Activated CD8-positive, alpha-beta memory T cell treated with anti-CD3 and anti-CD28 coated beads, Interleukin-2, amount 50 U/mL, for 48 hours (primary cell): ENCODE results near the gene MAP6.
"Not testable (repeated sequence)": the region's sequence is repeated elsewhere in the genome, so short reads cannot be mapped to it uniquely, and the experiment has no call there.

Experiments used
- DNase-seq: peaks from one replicate; pipeline ENCODE4 v3.0.0-alpha.2; 2020

Gene MAP6

DNA sequence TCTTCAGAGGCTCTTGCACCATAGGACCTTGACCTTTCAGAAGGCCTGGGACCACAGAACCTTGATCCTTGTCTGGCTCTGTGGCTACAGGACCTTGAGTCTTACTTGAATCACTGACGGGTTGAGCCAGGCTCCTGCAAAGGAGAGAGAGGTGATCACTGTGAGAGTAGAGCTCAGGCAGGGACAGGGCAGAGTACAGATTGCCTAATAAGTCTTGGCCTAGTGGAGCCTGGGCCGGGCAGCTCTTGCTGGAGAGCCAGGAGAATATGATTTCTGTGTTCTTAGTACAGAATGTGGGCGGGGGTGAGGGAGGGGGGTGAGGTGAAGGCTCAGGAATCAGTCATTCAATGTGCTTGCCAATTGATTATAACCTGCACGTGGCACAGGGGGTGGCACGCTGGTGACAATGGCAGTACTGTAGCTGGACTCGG, 80.8 kb downstream of the MAP6 start:
- no peak for DNase-seq

DNA sequence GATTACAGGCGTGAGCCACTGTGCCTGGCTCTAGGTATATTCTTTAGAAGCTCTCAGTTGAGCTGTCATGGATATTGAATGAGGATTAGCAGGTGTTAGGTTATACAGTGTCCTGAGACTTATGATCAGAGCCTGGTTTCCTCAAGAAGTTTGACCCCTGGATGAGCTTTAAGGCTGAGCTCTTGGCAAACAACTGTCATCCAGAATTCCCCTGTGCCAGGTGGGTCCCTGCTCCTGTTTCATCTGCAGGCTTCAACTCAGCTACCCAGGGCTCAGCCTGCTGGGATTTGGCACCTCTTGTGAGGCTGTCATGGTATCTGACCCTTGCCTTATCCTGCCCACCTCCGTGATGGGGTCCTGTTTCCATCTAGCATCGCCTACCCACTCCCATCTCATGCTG, 82.4 kb downstream of the MAP6 start:
- no peak for DNase-seq

DNA sequence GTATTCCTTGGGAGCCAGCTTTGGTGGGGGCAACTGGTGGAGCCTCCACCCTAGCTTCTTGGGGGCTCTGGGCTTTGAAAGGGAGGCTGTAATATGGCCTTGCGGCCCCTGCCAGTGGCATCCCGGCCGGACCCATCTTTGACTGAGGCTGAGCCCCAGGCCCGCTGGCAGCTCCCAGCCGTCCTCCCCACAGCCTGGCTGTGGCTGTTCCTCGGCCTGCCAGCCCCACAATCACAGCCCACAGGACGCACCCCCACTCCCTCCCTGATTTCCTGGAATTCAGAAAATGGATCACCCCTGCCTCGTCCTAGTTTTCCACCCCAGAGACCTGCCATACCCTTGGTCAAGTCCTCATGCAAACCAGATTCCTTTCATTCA, 83.6 kb downstream of the MAP6 start:
- DNase-seq: no peak

DNA sequence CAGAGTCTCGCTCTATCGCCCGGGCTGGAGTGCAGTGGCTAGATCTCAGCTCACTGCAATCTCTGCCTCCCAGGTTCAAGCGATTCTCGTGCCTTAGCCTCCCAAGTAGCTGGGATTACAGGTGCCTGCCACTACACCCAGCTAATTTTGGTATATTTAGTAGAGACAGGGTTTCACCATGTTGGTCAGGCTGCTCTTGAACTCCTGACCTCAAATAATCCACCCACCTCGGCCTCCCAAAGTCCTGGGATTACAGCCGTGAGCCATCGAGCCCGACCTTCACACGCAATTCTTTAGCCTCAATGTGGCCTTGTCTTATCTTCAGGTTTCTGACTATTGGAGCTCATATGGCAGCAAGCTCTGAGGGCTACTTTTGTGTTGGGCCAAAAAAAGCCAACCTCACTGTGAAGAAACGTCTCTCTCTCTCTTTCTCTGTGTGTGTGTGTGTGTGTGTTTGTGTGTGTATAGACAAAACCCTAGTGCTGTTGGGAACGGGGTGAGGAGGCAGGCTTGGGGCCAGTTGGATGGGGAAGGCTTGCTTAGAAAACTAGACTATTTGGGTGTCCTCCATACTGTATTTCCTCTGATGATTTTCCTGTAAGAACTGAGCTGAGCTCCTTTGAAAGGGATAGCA, 84.1 kb downstream of the MAP6 start:
- DNase-seq: not testable (repeated sequence)

DNA sequence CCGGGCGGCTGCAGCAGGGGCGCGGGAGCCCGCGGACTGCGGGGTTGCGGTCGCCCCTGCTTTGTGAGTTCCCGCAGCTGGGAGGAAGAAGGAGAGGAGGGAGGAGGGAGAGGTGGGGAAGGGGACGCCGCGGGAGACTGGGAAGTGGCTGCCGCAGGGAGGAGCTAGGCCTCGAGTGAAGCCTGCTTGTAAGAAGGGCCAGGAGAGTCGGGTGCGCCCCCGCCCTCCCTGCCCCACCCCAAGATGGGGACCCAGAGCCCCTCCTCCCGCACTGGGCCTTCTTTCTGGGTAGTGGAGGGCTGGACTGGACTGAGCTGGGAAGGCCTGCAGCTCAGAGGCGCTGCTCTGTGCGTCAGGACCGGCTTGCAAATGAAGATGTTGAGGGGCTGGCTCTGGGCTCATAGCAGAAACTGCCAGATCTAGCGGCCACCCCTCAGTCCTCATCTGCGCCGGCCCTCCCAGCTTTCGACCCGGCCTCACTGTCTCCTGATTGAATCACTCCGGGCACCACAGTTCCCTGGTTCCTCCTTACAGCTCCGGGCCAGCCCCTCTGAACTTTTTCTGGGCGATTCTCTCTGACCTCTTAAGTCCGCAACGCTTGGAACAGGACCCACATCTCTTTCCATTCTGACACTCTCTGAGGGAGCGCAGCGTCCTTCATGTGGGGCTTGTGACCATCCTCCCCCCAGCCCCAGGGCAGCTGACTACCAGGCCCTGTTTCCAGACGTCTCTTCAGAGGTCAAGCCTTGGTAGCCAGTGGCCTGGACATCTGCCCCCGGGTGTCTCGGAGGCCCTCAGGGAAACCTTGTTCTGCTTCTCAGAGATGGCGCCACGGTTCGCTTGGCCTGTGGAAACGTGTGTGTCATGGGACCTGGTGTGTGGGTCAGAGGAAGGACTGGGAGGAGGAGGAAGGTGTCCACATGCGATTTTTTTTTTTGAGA, 84.8 kb downstream of the MAP6 start:
- no peak for DNase-seq

DNA sequence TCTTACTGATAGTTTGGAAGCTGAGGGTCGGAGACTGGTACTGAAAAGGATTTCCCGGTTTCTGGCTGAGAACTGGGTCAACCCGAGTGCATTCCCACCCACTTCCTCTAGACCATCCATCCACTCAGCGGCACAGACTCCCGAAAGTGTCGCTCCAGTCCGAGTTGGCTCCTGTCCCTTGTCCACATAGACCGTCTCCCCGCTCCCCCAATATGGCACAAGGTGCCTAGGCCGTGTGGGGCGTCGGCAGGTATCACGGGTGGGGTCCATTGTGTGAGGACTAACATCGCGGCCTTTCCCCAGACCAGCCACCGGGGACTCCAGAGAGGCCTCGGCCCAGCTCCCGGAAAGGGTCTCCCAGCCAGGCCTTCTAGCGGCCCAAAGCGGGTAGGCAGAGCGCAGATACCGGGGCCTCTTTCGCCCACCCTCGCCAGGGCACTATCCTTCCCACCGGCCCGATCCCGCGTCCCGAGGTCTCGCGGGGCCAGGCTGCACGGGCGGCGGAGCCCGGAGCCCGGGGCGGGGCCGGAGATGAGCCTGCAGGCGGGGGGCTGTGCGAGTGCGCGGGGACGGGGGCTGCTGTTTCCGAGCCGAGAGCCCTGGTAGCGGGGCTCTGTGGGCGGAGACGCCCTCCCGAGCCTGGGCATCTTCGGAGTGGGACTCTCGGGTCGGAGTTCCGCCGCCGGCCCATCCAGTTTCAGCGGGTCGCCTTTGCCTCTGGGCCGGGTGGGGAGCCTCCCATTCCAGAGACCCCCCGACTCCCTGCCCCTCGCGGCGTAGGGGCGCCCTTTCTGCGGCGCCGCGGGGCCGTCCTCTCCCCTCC, 85.7 kb downstream of the MAP6 start:
- DNase-seq: peak; percentile 71

DNA sequence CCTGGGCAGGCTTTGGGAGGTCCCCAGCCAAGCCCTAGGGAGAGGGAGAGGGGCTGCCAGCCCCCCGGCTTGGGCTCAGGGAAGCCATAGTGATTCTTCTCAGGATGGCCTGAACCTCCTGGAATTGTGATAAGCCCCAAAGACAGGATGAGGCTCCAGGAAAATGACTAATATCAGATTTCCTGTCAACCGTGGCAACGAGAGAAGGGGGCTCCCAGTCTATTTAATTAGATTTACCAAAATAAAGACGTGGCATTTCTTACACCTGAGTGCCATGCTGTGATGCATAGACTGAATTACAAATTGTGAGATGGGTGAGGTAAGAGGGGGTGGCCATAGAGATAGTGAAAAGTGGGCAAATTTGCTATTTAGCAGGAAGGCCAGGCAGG, 86.3 kb downstream of the MAP6 start:
- DNase-seq: no peak

DNA sequence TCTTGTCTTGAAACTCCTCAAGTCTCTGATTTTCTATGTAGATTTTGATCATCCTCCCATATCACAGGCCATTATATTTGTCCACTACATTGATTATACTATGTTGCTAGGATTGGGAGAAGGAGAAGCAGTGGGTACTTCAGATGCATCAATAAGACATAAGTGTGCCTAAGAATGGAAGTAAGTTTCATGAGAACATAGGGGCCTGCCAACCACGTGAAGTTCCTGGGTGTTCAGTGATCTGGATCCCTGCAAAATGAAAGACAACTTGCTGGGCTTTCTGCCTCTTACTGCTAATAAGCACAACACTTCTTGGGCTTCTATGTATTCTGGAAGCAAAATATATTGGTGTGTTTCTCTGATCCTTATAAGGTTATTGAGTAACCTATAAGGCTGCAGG, 89.0 kb downstream of the MAP6 start:
- no peak for DNase-seq

DNA sequence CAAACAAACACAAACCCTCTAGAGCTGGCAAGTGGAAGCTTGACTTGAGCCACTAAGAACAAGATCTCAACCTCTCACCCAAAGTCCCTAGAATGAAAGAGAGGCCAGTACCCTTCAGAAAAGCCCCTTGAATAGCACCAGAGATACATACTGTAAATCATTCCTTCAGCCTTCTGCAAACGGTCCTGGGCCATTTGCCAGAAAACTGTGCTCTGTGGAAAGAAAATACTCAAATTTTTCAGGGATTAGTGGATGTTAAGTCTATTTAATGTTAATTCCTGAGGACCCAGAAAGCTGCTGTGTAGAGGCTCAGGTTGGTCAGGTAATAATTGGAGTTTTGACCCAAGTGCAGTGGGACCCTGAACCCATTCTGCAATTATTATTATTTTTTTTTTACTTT, 89.9 kb downstream of the MAP6 start:
- DNase-seq: no peak

DNA sequence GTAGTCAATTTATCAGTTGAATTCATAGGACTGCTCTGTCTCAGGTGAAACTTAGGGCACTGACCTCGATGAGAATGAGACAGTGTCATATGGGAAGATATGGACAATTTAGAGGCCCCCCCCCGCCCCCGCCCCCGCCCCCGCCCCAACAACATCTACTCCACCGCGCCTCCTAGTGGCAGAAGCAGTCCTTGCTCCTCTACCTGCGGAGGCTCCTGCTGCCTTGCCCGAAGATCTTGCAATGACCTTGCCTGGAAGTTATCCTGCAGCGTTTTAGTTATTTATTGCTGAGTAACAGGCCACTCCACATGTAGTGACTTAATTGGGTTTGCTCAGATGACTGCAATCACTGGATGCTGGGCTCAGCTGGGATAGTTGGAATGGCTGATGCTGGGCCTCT, 91.6 kb downstream of the MAP6 start:
- DNase-seq: peak; percentile 82

DNA sequence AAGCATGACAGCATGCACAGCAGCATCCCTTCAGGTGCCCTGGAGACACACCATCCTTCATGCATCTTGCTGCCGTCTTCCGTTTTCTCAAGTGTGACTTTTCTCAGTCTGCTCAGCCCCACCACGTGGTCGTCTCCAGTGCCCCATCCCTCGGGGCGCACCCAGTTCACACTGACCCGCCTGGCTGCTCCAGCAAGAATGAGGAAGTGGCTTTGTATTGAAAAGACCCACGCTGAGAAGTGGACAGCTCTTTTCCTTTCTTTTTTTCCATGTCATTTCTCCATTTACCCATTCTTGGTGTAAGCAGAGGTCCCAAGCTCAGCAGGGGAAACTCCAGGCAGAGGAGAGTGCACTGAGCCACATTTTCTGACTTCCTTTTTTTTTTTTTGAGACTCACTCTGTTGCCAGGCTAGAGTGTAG, 92.3 kb downstream of the MAP6 start:
- no peak for DNase-seq

DNA sequence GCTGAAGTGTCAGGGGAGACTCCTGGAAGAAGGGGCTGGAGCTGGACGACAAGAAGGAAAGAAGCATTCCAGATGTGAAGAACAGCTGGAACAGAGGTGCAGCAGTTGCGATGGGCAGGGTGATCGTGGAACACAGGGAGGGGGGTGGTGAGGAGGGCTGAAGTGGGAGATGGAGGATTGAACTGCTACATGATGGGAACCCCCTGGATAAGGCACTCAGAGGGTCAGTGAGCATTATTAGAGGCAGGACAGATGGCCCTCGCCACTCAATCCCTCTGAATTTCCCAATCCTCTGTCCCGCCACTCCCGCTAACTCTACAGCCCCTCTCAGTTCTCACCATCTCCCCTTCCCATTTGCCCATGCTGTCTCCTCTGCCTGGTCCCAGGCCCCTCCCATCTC, 92.8 kb downstream of the MAP6 start:
- no peak for DNase-seq

DNA sequence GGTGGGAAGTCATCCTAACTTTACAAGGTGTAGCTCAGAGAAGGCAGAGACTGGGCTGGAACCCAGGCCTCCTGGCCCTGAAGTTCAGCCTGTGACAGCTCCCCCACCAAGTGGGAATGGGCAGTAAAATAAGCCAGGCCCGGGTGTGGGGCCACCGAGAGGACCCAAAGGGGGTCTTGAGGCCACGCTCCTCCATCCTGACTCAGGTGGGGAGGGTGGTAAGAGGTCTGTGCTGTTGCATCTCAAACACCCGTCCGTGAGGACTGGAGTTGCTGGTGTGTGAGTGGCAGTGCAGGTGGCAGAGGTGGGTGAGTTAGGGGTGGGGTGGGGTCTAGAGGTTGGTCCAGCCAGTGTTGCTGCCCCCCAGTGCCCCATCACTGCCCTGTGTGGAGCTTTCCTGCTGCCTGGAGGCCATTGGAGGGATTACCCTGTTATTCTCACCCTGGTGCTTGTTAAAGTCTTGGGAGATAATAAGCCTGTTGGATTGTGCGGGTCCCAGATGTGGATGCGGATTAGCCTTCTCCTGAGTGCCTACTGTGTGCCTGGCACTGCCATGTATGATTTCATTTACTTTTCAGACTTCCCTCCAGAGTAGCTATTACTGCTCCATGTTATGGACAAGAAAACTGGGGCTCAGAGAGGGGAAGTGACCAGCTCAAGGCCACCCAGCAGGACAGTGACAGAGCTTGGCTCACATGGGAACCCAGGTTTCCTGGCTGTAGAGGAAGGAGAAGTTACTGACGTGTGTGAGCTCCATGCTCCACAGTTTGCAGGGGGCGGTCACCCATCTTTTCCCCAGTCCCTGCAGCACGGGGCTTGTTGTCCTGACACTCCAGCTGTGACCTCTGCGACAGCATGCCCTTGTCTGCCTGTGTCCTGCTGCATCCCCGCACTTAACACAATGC, 93.9 kb downstream of the MAP6 start:
- DNase-seq: no peak

DNA sequence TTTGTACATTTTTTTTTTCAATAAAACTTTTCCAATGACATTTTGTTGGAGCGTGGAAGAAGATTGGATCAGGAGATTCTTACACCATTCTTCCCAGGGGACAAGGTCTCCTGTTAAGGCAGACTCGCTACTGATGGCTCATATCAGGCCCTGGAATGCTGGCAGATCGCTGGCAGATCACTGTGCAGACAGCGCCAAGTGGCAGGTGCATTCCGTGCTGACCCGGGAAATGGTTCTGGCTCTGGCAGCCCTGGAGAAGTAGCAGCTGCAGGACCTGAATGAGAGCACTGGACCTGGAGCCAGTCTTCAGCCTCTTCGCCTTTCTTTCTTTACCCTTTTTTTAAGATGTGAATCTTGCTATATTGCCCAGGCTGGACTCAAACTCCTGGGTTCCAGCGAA, 96.1 kb downstream of the MAP6 start:
- DNase-seq: no peak

DNA sequence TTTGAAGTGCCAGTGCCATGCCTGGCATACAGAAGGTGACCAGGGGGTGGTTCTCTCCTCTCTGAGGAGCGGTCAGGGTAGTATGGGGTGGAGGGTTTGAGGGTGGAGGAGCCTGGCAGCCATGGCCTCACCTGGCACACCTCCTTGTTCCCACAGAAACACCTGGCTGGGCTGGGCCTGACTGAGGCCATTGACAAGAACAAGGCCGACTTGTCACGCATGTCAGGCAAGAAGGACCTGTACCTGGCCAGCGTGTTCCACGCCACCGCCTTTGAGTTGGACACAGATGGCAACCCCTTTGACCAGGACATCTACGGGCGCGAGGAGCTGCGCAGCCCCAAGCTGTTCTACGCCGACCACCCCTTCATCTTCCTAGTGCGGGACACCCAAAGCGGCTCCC, 97.2 kb downstream of the MAP6 start:
- no peak for DNase-seq

DNA sequence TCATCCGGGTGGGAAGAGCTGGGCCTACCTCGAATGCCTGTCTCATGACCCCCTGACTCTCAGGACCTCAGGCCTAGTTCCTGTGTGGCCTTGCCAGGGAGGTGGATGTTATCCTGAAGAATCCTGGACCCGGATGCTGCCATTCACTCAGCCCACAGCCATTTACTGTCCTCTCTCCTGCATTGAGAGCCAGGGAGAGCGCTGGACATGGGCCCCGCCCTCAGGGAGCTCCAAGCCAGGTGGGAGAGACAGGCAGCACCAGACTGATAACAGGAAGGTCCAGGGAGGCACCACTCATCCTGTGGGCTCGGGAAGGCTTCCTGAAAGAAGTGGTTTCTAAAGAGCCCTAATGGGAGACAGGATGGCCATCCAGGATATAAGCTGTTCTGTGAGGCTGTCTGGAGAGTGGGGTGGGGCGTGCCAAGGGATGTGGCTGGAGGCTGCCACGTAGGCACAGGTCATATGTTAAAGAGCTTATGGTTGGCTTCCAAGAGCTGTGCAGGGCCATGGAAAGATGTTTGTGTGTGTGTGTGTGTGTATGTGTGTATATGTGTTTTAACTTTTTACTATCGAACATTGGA, 98.2 kb downstream of the MAP6 start:
- no peak for DNase-seq

DNA sequence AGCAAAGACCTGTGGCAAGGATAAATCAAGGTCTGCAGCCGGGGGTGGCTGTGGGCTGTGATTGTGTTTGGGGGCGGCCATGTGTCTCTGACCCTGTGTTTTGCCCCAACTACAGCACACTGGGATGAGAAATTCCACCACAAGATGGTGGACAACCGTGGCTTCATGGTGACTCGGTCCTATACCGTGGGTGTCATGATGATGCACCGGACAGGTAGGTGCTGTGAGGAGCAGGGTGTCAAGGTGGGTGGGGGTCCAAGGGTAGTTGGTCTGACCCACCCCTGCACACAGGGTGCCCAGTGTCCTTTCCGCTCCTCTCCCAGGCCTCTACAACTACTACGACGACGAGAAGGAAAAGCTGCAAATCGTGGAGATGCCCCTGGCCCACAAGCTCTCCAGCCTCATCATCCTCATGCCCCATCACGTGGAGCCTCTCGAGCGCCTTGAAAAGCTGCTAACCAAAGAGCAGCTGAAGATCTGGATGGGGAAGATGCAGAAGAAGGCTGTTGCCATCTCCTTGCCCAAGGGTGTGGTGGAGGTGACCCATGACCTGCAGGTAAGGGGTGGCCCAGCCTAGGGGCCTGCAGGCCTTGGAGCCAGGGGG, 100.1 kb downstream of the MAP6 start:
- no peak for DNase-seq

DNA sequence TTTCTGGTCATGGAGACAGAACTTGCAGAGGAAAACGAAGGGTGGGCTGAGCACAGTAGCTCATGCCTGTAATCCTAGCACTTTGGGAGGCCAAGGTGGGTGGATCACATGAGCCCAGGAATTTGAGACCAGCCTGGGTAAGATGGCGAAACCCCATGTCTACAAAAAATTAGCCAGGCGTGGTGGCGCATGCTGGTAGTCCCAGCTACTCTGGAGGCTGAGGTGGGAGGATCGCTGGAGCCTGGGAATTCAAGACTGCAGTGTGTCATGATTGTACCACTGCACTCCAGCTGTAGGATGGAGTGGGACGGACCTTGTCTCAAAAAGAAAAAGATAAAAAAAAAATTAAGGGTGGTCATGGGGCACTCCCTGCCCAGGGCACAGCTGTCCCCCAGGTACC, 100.9 kb downstream of the MAP6 start:
- no peak for DNase-seq

DNA sequence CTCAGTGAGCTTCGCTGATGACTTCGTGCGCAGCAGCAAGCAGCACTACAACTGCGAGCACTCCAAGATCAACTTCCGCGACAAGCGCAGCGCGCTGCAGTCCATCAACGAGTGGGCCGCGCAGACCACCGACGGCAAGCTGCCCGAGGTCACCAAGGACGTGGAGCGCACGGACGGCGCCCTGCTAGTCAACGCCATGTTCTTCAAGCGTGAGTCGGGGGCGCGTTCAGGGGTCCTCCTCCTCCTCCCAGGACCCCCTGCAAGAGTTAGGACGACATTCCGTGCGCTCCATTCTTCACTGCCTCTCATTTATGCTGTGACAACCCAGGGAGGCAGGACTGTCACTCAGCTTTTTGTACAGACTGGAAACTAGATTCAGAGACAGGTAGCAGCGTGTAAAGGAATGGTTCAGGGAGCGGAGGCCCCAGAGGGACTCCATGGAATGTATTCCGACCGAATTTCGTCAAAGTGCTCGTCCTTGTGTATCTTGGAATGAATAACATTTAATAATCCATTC, 102.0 kb downstream of the MAP6 start:
- no peak for DNase-seq

DNA sequence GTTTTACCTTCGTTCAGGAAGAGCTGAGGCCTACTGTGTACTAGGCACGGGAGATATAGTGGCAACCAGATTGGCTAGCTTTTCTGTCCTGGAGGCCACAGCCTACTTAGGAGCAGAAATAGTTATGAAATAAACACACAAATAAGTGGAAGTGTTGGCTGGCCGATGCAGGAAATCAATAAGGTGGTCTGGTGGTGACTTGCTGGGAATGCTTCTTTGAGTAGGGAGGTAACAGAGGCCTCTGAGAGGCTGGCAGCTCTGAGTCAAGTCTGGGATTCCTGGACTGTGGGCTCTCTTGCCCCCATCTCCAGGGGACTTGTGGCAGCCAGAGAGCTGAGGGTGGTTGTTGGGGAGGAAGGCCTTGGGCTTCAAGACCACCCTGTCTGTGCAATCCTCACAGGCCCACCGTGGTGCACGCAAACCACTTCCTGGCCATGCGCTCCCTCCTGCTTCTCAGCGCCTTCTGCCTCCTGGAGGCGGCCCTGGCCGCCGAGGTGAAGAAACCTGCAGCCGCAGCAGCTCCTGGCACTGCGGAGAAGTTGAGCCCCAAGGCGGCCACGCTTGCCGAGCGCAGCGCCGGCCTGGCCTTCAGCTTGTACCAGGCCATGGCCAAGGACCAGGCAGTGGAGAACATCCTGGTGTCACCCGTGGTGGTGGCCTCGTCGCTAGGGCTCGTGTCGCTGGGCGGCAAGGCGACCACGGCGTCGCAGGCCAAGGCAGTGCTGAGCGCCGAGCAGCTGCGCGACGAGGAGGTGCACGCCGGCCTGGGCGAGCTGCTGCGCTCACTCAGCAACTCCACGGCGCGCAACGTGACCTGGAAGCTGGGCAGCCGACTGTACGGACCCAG, 102.7 kb downstream of the MAP6 start:
- no peak for DNase-seq
